Middle frontal gyrus (tissue), 1 donor: ENCODE measurements around the gene GMPPB.
A peak's percentile ranks its signal among the peaks of the same experiment; 100 is the strongest.
"Not testable (repeated sequence)": the region's sequence is repeated elsewhere in the genome, so short reads cannot be mapped to it uniquely, and the experiment has no call there.

Source experiments
- DNase-seq: peaks from one replicate; pipeline ENCODE4 v3.0.0-alpha.2; 2015; ENCODE audit warnings: low spot score; ENCODE audit errors: extremely low spot score

GMPPB gene

GRCh38 chr3:49723628-49724551 is at the start of gene GMPPB:
Gene GMPPB, minus strand, starts transcription at chr3:49723951. Its CDS starts 225 bp downstream, at chr3:49723726.
- DNase-seq, result peak; percentile 97

GRCh38 chr3:49772703-49773102 is 49.0 kb upstream of the GMPPB start:
- no peak for DNase-seq

GRCh38 chr3:49771340-49771938 is 47.7 kb upstream of the GMPPB start:
- no peak for DNase-seq

GRCh38 chr3:49769926-49770325 is 46.2 kb upstream of the GMPPB start:
- no peak for DNase-seq

GRCh38 chr3:49769286-49769915 is 45.6 kb upstream of the GMPPB start:
- no peak for DNase-seq

GRCh38 chr3:49763981-49764380 is 40.2 kb upstream of the GMPPB start:
- DNase-seq, result no peak

- DNase-seq, result no peak
Measured at GRCh38 chr3:49761661-49762060, 37.9 kb upstream of the GMPPB start.

- DNase-seq, result no peak
Measured at GRCh38 chr3:49759226-49759625, 35.5 kb upstream of the GMPPB start.

GRCh38 chr3:49757197-49757596 is 33.4 kb upstream of the GMPPB start:
- DNase-seq, result no peak

GRCh38 chr3:49756036-49756435 is 32.3 kb upstream of the GMPPB start:
- DNase-seq, result no peak

- DNase-seq, result no peak
Measured at GRCh38 chr3:49754536-49754935, 30.8 kb upstream of the GMPPB start.

GRCh38 chr3:49751501-49751900 is 27.8 kb upstream of the GMPPB start:
- DNase-seq, result no peak

- no peak for DNase-seq
Measured at GRCh38 chr3:49750056-49750455, 26.3 kb upstream of the GMPPB start.

- DNase-seq, result not testable (repeated sequence)
Measured at GRCh38 chr3:49748874-49749273, 25.1 kb upstream of the GMPPB start.

GRCh38 chr3:49747792-49748480 is 24.2 kb upstream of the GMPPB start:
- no peak for DNase-seq

- no peak for DNase-seq
Measured at GRCh38 chr3:49745986-49746385, 22.2 kb upstream of the GMPPB start.

- no peak for DNase-seq
Measured at GRCh38 chr3:49740427-49740826, 16.7 kb upstream of the GMPPB start.

GRCh38 chr3:49738067-49738713 is 14.4 kb upstream of the GMPPB start:
- DNase-seq, result no peak

GRCh38 chr3:49734752-49735151 is 11.0 kb upstream of the GMPPB start:
- no peak for DNase-seq

- no peak for DNase-seq
Measured at GRCh38 chr3:49733551-49733950, 9.8 kb upstream of the GMPPB start.

- DNase-seq, result no peak
Measured at GRCh38 chr3:49732597-49732996, 8.8 kb upstream of the GMPPB start.
